AG10803 (cell line): ENCODE data around the gene GSK3B.
A peak's percentile ranks its signal among the peaks of the same experiment; 100 is the strongest.

Experiments used
- DNase-seq: peaks from one replicate; pipeline ENCODE4 v3.0.0; 2010; ENCODE audit warnings: low read depth
- H3K4me3 ChIP-seq: 2 replicates; pipeline ENCODE4 v1.5.1; 2011; ENCODE audit warnings: mild to moderate bottlenecking, low read length, control low read depth
- CTCF ChIP-seq: conservative IDR thresholded peaks from 2 replicates; pipeline ENCODE4 v1.5.1; 2011; ENCODE audit warnings: mild to moderate bottlenecking, low read length, control low read depth, inconsistent platforms

GSK3B gene

DNA sequence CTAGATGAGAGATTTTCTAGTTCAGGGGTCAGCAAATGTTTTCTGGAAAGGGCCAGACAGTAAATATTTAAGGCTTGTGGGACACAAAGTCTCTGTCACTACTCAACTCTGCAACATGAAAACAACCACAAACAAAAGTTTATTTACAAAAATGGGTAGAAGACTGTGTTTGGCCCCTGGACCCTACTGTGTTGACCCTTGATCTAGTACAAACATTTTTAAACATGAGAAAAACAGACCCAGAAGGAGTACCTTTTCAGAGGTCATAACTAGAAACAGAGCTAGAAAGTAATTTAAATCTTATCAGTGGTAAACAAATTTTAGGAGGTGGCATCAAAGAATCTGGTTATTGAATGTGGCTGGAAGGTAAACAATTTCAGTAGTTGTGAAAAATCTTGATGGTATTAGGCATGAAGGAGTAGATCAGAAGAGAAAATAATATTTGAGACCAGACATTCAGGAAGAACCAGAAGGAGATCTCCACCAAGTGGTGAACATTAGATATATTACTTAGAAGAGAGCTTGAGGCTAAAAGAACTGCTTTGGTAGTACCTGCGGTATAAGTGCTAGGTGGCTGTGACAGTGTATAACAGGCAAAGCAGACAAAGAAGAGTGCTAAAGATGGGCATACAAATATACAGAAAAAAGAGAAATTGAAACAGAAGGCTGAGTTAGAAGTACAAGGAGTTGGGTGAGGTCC is 210.6 kb downstream of the GSK3B start:
- TF ChIP-seq CTCF, result no peak
- no peak for DNase-seq
- H3K4me3 ChIP-seq, result no peak overlapping the region

GRCh38 chr3:119880966-119881365 is 213.3 kb downstream of the GSK3B start:
- no peak overlapping the region for H3K4me3 ChIP-seq
- TF ChIP-seq CTCF, result no peak
- peak; percentile 8 for DNase-seq

DNA sequence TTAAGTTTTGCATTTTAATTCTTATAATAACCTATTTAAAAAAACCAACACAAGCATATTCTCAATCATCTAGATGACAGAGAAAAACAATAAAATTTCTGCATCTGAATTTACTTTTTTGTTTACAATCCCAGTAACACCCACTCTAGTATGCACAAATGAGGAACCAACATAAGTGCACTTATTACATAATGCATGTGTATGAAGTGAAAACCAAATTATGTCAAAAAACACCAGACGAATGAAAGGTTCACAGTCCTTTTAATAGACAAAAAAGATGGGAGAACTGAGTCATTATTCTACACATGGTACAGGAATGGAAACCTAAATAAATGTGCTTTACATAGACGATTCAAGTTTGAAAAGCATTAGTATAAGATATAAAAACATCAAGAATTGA is 220.6 kb downstream of the GSK3B start:
- no peak for TF ChIP-seq CTCF
- DNase-seq, result no peak
- no peak overlapping the region for H3K4me3 ChIP-seq

DNA sequence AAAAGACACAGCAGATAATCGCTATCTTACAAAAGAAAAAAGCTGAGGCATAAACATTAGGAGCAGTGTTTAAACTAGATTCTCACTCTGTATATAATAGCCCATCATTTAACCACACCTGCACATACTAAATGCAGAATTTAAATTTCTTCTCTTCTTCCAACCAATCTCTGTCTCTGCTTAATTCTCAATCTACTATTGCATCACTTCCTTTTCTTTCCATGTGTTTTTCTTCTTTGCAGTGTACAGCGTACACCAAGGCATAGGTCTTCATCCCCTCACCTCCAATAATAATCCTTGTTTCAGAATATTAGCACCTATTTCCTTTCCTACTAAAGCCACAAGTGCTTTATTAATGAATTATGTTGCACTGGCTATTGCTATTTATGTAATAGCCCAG is 221.5 kb downstream of the GSK3B start:
- no peak for DNase-seq
- no peak for TF ChIP-seq CTCF
- H3K4me3 ChIP-seq, result no peak overlapping the region

DNA sequence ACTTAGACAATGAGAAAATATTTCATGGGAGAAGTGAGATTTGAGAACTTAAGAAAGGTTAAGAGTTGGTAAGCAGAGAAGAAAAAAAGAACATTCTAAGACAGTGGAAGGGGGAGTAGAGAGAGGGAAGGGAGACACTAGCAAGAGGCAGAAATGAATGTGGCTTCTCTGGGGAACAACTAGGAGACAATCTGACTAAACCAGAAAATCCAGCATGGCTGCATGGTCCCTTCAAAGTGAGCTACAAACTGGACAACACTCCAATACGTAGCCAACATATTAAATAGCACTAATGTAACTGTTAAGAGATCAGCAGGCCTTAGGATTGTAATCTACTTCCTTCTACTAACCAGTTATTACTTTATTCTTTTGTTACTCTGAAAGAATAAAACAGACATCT is 222.7 kb downstream of the GSK3B start:
- no peak for DNase-seq
- TF ChIP-seq CTCF, result no peak
- no peak overlapping the region for H3K4me3 ChIP-seq

DNA sequence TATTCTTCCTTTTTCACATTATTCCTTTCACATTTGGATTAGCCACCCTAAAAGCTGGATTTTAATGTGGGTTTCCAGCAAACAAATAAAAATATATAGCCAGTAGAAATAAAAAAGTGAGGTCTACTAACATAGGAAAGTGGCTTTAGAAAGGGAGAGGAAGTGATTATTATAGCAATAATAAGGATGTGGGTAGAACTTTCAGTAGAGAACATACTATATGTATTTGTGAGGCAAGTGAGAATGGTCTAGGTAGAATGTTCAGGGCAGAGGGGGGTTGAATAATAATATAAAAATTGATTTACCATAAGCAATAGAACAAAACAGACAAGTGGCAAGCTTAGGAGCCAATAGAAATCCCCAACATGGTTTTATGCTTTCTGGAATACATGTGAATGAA is 223.7 kb downstream of the GSK3B start:
- TF ChIP-seq CTCF, result no peak
- no peak for DNase-seq
- H3K4me3 ChIP-seq, result no peak overlapping the region

- no peak overlapping the region for H3K4me3 ChIP-seq
- TF ChIP-seq CTCF, result no peak
- no peak for DNase-seq
Observed at GRCh38 chr3:119864476-119864875, 229.8 kb downstream of the GSK3B start.
